ENCODE results near the gene RND1. TPM values are rescaled to one million over a fixed set of nuclear protein-coding genes. Genes with fewer than 3 reads are reported as not detected.

The RND1 gene
- total RNA-seq, 2 donors from 2014 or later = 2.5 to 3.4 TPM

DNA sequence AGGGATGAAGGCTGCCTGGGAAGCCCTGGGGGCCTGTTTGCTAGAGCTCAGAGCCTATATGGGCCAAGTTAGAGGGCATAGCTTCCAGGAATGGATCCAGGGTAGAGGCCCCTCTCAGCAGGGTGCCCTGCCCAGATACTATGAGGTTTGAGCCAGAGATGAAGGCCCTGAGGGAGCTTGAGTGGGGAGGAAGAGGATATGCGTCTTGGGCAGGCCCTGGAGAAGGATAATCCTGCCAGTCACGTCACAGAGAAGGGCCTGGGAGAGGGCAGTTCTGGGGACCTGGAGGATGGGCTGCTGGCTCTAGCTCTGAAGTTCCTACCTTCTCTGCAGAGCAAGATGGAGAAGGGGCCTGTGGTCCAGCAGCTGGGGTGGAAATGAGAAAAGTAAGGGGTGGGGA lies 53.3 kb downstream of the RND1 start:
- H3K27ac ChIP-seq = peak overlapping the region; percentile 54
- no peaks in the 10 kb centered on the region for H3K27me3 ChIP-seq
- no peaks in the 10 kb centered on the region for H3K36me3 ChIP-seq
- H3K4me1 ChIP-seq = peaks cover 8% of the 10 kb centered on the region
- TF ChIP-seq, protein P1, sequence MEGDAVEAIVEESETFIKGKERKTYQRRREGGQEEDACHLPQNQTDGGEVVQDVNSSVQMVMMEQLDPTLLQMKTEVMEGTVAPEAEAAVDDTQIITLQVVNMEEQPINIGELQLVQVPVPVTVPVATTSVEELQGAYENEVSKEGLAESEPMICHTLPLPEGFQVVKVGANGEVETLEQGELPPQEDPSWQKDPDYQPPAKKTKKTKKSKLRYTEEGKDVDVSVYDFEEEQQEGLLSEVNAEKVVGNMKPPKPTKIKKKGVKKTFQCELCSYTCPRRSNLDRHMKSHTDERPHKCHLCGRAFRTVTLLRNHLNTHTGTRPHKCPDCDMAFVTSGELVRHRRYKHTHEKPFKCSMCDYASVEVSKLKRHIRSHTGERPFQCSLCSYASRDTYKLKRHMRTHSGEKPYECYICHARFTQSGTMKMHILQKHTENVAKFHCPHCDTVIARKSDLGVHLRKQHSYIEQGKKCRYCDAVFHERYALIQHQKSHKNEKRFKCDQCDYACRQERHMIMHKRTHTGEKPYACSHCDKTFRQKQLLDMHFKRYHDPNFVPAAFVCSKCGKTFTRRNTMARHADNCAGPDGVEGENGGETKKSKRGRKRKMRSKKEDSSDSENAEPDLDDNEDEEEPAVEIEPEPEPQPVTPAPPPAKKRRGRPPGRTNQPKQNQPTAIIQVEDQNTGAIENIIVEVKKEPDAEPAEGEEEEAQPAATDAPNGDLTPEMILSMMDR (IDR thresholded peaks at IDR 0.05) = no peak
- H3K9me3 ChIP-seq = no peaks in the 10 kb centered on the region
- intact Hi-C loops (cut with DNase I) = no loop called here
- H3K9ac ChIP-seq (ENCODE audit: low read depth in 2 of 2, low read length in 2 of 2) = peak overlapping the region in 1 of 2 donors; percentile 17
- DNase-seq = no peak
- no peak overlapping the region for H3K4me3 ChIP-seq

GRCh38 chr12:48811437-48812090 lies 54.1 kb downstream of the RND1 start:
- TF ChIP-seq, protein P1 (IDR thresholded peaks at IDR 0.05) = no peak
- DNase-seq = no peak
- H3K9ac ChIP-seq (ENCODE audit: low read depth in 2 of 2, low read length in 2 of 2) = peak overlapping the region in 1 of 2 donors; percentile 9
- intact Hi-C loops (cut with DNase I) = no loop called here
- no peaks in the 10 kb centered on the region for H3K27me3 ChIP-seq
- H3K9me3 ChIP-seq = no peaks in the 10 kb centered on the region
- peak overlapping the region; percentile 54 for H3K27ac ChIP-seq
- H3K4me1 ChIP-seq = peaks cover 8% of the 10 kb centered on the region
- H3K4me3 ChIP-seq = no peak overlapping the region
- no peaks in the 10 kb centered on the region for H3K36me3 ChIP-seq

GRCh38 chr12:48810903-48811431 lies 54.7 kb downstream of the RND1 start:
- H3K4me3 ChIP-seq = no peak overlapping the region
- intact Hi-C loops (cut with DNase I) = no loop called here
- no peak for DNase-seq
- peak overlapping the region; percentile 54 for H3K27ac ChIP-seq
- H3K36me3 ChIP-seq = no peaks in the 10 kb centered on the region
- TF ChIP-seq, protein P1 (IDR thresholded peaks at IDR 0.05) = no peak
- H3K27me3 ChIP-seq = no peaks in the 10 kb centered on the region
- H3K4me1 ChIP-seq = peaks cover 2% of the 10 kb centered on the region
- H3K9me3 ChIP-seq = no peaks in the 10 kb centered on the region
- H3K9ac ChIP-seq (ENCODE audit: low read depth in 2 of 2, low read length in 2 of 2) = peak overlapping the region in 1 of 2 donors; percentile 9

DNA sequence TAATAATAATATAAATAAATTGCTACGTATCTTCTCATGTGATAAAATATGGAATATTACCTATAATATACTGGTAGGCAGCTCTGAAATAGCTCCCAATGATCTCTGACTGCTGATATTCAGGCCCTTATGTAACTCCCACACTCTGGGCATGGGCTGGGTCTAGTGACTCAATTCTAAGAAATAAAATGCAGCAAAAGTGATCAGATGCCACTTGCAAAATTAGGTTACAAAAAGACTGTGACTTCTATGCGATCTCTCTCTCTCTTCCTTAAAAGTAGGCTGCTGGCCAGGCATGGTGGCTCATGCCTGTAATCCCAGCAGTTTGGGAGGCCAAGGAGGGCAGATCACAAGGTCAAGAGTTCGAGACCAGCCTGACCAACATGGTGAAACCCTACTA lies 57.7 kb downstream of the RND1 start:
- DNase-seq = no peak
- Histone ChIP-seq H3K4me1 (no peaks in the 10 kb centered on the region), H3K36me3 (no peaks in the 10 kb centered on the region), H3K9me3 (no peaks in the 10 kb centered on the region), H3K9ac (ENCODE audit: low read depth in 2 of 2, low read length in 2 of 2) (no peak overlapping the region), H3K27ac (no peak overlapping the region), H3K27me3 (no peaks in the 10 kb centered on the region), H3K4me3 (no peak overlapping the region)
- intact Hi-C loops (cut with DNase I) = no loop called here
- TF ChIP-seq, protein P1 (IDR thresholded peaks at IDR 0.05) = no peak

Other genes starting within 250 kb of the RND1 start
- 10 to 100 TPM; 16.1 to 24.3 TPM for gene KANSL2, start 183.6 kb downstream of the RND1 start, total RNA-seq
- gene CCNT1, start 149.2 kb downstream of the RND1 start, total RNA-seq = 10 to 100 TPM; 26.3 to 38.7 TPM
- gene ADCY6, start 76.8 kb downstream of the RND1 start, total RNA-seq = 100 to 1,000 TPM in 1 of 2 donors, 10 to 100 TPM in 1; 84.7 to 121 TPM
- 10 to 100 TPM; 23.4 to 54.5 TPM for gene CACNB3, start 47.4 kb downstream of the RND1 start, total RNA-seq
- 100 to 1,000 TPM in 1 of 2 donors, 10 to 100 TPM in 1; 87.2 to 150 TPM for gene DDX23, start 13.7 kb downstream of the RND1 start, total RNA-seq
- 10 to 100 TPM; 33.7 to 47.4 TPM for gene FKBP11, start 59.6 kb upstream of the RND1 start, total RNA-seq
- 100 to 1,000 TPM; 255 to 261 TPM for gene ARF3, start 91.6 kb upstream of the RND1 start, total RNA-seq
- gene WNT10B, start 105.9 kb upstream of the RND1 start, total RNA-seq = under 1 TPM; 0.24 to 0.47 TPM
- gene WNT1, start 112.5 kb upstream of the RND1 start, total RNA-seq = not detected
- gene DDN, start 133.5 kb upstream of the RND1 start, total RNA-seq = under 1 TPM; 0.17 to 0.21 TPM
- gene PRKAG1, start 152.9 kb upstream of the RND1 start, total RNA-seq = 10 to 100 TPM; 49.5 to 54.8 TPM
- 10 to 100 TPM; 50.2 to 87.5 TPM for gene KMT2D, start 194.9 kb upstream of the RND1 start, total RNA-seq
- under 1 TPM; 0.27 to 0.32 TPM for gene RHEBL1, start 204.1 kb upstream of the RND1 start, total RNA-seq
- gene DHH, start 228.9 kb upstream of the RND1 start, total RNA-seq = under 1 TPM; 0.29 to 0.52 TPM
- 10 to 100 TPM; 36.9 to 38.2 TPM for gene LMBR1L, start 245.0 kb upstream of the RND1 start, total RNA-seq